GM12892 (cell line): Measurements from ENCODE around the gene GFPT2.
"Not testable (repeated sequence)": the region's sequence is repeated elsewhere in the genome, so short reads cannot be mapped to it uniquely, and the experiment has no call there.

Experiments used
- DNase-seq: peaks from one replicate; pipeline ENCODE4 v3.0.0; 2011; ENCODE audit not compliant: insufficient read length
- FAIRE-seq: peaks from 2 replicates; lab custom pipeline; 2011; peaks lifted over from hg19 to GRCh38; lab: Jason Lieb, UNC
- POLR2A ChIP-seq: IDR thresholded peaks from 2 replicates; pipeline ENCODE4 v1.6.1; 2011; ENCODE audit warnings: low read depth, low read length, control low read depth
- POLR2AphosphoS5 ChIP-seq: IDR thresholded peaks from 2 replicates; pipeline ENCODE4 v1.6.1; 2011; ENCODE audit warnings: low read depth, low read length, control low read depth
- TAF1 ChIP-seq: IDR thresholded peaks from 2 replicates; pipeline ENCODE4 v1.6.1; 2011; ENCODE audit warnings: low read depth, mild to moderate bottlenecking, control low read depth, low read length, borderline replicate concordance

GFPT2 gene

DNA sequence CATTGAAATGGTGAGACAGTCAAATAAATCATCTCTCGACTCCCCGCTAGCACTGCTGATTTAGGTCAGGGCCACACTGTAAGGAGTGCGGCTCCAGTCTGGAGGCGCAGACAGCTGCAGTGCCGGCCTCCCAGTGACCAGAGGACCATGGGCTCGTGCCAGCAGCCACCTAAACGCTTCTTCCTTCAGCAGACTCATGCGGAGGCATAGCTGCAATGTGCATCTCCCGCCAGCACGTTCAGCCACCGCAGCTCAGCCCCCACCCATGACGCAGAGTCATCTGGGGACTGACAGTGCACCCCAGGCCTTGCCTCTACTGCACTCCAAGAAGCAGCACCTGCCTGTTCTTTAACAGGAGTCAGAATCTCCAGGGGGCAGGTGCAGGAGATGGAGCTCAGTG is 47.7 kb downstream of the GFPT2 start:
- TF ChIP-seq TAF1 (no peak), POLR2AphosphoS5 (no peak), POLR2A (no peak)
- DNase-seq (no peak), FAIRE-seq (no peak)

DNA sequence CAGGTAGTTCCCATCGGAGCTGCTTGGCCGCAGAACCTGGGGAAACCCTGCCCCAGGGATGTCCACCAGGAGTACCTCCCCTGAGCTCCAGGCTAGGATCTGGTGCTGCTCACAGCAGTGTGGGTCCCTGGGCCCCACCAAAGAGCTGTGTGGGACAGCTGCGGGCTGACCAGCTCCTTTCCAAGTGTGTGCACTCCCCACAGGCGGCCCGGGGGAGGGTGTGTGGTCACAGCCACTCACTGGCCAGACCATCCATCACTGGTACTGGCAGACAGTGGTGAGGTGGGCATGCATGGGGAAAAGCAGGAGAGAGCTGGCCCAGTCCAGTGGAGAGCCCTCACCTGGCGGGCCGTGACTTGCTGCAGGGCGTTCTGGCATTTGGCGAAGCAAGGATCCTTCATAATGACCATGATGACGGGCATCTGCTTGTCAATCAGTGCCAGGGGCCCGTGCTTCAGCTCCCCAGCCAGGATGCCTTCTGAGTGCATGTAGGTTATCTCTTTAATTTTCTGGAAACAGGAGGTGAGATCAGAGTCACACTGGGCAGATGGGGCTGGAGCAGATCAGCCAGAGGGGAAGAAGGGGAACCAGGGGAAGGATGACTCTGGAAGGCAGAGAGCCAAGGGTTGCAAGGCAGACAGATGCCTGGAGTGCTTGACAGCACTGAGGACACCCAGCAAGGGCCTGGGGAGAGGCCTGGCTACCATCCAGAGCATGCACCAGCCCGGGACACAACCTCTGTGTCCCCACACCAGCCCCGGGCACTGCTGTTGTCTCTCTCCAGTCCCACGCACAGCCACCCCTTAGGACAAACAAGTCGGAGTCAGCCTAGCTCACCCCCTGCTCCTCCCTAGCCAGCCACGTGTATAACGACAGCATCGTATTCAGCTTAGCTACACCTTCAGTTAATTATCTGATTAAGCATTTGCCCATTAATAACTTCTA is 48.4 kb downstream of the GFPT2 start:
- no peak for FAIRE-seq
- DNase-seq, result no peak
- TF ChIP-seq TAF1, result no peak
- no peak for TF ChIP-seq POLR2AphosphoS5
- no peak for TF ChIP-seq POLR2A

DNA sequence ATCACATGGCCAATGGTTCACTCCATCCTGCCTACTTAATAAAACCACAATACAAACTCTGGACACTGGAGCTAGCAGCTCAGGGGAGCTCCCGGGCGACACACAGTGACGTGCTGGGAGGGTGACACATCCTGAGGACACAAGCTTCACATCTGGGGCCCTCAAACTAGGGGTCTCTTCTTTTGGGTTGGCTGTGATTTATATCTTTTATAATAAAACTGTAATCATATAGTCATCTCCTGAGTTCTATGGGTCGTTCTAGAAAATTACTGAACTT is 49.2 kb downstream of the GFPT2 start:
- TF ChIP-seq POLR2A (no peak), POLR2AphosphoS5 (no peak), TAF1 (no peak)
- FAIRE-seq, result no peak
- no peak for DNase-seq

DNA sequence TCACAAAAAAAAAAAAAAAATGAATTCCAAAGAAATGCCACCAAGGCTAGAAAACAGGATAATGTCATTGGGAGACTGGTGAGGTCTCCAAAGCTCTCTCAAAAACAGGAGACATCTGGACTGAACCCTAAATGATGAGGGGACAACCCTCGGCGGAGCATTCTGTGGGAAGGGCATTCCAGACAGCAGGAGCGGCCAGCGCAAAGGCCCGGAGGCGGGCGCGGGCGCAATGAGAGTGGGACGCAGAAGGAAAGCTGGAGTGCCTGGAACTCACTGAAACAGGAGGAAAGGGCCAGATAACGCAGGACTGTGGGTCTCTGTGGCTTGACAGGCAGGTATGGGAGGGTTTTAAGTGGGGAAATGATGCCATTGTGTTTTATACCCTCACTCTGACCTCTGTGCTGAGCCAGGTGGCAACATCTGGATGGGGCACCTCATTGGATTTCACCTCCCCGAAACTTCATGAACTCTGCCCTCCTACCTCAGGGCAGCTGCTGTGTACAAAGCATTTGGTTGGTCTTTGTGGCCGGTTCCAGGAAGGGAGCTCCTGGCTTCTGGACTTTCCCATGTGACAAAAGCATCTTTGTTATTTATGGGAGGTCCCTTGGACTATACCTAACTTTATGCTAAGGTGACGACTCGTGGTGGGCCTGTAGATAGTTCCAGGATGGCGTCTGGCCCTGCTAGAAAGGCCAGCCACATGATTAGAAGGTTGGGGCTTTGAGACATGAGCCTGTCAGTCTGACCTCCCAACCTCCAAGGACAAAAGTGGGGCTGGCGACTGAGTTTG is 49.7 kb downstream of the GFPT2 start:
- FAIRE-seq, result no peak
- no peak for DNase-seq
- no peak for TF ChIP-seq POLR2AphosphoS5
- TF ChIP-seq TAF1, result no peak
- no peak for TF ChIP-seq POLR2A

DNA sequence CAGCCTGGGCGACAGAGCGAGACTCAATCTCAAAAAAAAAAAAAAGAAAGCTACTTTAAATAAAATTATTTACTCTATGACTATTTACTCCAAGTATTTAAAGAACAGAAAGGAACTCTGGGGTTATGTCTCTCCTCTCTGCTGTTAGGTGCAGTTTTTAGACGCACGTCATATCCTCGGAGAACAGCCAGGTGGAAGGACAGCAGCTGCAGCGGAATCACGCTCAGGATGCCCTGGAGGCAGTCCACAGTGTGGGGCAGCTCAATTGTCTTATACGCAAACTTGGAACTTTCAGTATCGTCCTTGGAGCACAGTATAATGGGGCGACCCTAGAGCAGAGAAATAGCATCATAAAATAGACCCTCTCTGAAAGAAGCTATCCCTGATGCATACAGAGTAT is 50.9 kb downstream of the GFPT2 start:
- no peak for DNase-seq
- no peak for FAIRE-seq
- no peak for TF ChIP-seq POLR2A
- no peak for TF ChIP-seq TAF1
- no peak for TF ChIP-seq POLR2AphosphoS5

DNA sequence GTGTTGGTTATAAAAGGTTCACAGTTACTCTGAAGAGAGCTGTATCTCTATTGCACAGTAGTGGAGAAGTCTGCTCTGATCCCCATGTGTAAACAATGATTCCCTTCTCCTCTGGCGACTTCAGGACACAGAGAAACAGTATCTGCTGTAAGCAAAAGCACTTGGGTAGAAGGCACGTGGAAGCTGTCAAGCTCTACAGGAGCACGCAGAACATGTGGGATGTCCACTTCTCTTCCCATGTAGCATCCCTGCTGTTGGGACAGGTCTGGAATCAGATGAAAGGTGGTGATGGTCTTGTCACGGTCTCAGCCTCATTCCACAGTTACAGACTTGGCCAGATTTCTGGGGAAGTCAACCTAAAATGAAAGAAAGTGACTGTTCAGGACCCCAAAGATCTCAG is 51.9 kb downstream of the GFPT2 start:
- TF ChIP-seq POLR2AphosphoS5, result no peak
- TF ChIP-seq TAF1, result no peak
- TF ChIP-seq POLR2A, result no peak
- DNase-seq (no peak), FAIRE-seq (no peak)

DNA sequence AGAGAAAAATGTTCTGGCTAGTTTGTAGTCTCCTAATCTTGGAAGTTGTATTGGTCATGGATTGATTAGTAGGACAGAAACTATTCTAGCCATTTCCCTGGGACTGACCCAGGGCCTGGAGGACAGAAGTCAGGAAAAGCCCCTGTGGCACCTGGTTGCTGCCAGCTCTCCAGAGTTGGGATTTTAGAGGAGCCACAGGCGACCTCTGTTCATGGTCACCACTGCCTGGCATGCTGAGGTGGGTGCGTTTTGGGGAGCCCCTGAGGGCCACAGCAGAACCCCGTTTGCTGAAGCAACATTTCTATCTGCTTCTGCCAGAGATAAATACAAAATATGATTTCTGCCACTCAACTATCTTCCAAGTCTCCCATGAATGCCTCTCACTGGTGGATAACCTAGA is 53.6 kb downstream of the GFPT2 start:
- FAIRE-seq, result no peak
- no peak for DNase-seq
- TF ChIP-seq TAF1 (no peak), POLR2A (no peak), POLR2AphosphoS5 (no peak)

DNA sequence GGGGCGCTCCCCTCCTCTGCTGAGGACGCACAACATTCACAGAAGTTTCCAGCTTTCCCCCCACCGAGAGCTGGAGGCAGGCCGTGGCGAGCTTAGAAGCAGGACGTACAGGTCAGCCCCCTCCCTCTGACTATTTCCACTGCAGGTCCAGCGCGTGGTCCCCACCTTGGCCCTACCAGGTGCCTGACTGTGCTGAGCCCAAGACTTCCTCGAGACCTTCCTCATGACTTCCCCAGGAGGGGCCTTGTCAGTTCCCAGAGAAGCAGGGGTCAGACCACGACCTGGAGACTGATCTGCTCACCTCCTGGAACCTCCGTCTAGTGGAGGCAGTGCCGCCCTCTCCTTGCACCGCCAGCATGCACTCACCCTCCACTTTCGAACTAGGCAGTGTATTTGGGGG is 54.1 kb downstream of the GFPT2 start:
- not testable (repeated sequence) for FAIRE-seq, DNase-seq

DNA sequence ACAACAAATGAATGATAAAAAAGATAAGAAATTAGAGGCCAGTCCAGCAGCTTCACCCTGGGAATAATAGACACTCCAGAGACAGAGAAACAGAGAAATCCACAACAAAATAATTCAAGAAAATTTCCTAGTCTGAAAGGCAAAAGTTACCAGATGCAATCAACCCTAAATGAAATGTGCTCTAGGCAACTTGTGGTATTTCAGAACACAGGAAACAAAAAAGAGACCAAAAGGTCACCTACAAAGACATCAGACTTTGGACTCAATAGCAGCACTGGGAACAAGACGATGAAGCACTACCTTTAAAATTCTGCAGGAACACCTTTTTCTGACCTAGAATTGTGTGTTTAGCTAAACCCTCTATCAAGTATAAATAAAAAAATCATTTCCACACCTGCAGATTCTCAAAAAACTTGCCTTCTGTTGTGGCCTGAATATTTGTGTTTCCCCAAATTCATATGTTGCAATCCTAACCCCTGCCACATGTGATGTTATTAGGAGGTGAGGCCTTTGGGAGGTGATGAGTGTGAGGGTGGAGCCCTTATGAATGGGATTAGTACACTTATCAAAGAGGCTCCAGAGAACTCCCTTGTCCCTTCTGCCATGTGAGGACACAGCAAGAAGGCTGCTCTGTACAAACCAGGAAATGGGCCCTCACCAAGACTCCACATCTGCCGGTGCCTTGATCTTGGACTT is 55.4 kb downstream of the GFPT2 start:
- FAIRE-seq, result no peak
- TF ChIP-seq TAF1, result no peak
- TF ChIP-seq POLR2AphosphoS5, result no peak
- TF ChIP-seq POLR2A, result no peak

DNA sequence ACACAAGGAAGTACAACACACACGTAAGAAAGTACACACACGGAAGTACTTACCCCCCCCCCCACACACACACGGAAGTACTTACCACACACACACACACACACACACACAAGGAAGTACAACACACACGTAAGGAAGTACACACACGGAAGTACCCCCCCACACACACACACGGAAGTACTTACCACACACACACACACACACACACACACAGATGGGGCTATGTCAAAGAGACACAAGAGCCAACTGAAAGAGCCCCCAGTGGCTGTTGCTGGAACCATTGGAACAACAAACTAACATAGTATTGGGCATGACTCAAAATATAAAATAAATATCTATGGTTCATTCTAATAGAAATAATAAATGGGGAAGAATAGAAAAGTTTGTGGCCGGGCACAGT is 56.4 kb downstream of the GFPT2 start:
- DNase-seq (no peak), FAIRE-seq (no peak)
- no peak for TF ChIP-seq POLR2A
- TF ChIP-seq POLR2AphosphoS5, result no peak
- TF ChIP-seq TAF1, result no peak

More for the DNA sequence above, 55.4 kb downstream of the GFPT2 start:
- no peak for DNase-seq

DNA sequence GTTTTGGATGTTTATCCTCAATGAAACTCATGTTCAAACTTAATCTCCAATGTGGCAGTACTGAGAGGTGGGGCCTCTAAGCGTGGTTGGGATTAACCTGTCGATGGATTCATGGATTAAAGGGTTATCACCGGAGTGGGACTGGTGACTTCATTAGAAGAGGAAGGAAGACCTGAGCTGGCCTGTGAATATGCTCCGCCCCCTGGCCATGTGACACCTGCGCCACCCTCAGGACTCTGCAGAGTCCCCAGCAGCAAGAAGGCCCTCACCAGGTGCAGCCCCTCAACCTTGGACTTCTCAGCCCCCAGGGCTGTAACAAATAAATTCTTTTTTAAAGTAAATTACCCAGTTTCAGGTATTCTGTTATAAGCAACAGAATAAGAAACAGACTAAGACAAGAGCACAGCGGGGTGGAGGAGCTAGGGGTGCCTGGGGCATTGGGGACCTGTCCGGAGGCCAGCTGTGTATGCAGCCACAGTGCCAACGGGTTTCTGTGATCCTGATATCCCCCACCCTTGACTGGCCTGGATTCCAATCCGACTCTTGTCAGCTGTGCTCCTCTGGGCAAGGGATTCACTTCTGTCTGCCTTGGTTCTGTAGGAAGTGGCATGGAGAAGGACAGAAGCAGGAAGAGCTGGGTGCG is 58.1 kb downstream of the GFPT2 start:
- no peak for TF ChIP-seq POLR2AphosphoS5
- TF ChIP-seq POLR2A, result no peak
- no peak for TF ChIP-seq TAF1
- no peak for FAIRE-seq

More for the DNA sequence above, 58.1 kb downstream of the GFPT2 start:
- DNase-seq, result no peak
